Neural progenitor cell (in vitro differentiated cells): Measurements from ENCODE around the gene SUPT3H.

Experiments used
- EZH2 ChIP-seq: fragments of 200-600 bp; sonication (generic); IDR thresholded peaks from 2 replicates; pipeline ENCODE4 v1.6.1; 2017; ENCODE audit warnings: antibody characterized with exemption, mild to moderate bottlenecking, moderate library complexity
- EZH2phosphoT487 ChIP-seq: fragments of 200-600 bp; sonication (generic); IDR thresholded peaks from 2 replicates; pipeline ENCODE4 v1.6.1; 2017; ENCODE audit warnings: antibody characterized with exemption
- TF ChIP-seq, protein P1 (sequence below): fragments of 200-600 bp; sonication (generic); IDR thresholded peaks from 2 replicates; pipeline ENCODE4 v1.5.1; 2017; ENCODE audit warnings: antibody characterized with exemption, mild to moderate bottlenecking

DNA sequence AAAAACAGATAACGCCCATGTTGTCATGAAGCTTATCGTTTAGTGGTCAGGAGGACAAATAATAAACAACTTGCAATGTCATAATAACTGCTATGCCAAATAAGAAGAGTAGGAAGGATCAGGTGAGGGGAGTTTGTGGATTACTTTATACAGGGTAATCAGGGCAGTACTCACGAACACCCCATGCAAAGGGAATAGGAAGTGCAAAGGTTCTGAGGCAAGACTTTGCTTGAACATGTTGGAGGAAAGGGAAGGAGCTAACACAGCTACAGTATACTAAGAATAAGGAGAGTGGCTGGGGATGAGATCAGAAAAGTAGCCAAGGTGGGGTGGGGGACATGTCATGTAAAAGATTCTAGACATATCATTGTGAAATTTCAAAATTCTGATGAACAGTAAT lies 341.6 kb downstream of the SUPT3H start:
- TF ChIP-seq EZH2phosphoT487 (no peak), EZH2 (no peak)
- TF ChIP-seq, protein P1, sequence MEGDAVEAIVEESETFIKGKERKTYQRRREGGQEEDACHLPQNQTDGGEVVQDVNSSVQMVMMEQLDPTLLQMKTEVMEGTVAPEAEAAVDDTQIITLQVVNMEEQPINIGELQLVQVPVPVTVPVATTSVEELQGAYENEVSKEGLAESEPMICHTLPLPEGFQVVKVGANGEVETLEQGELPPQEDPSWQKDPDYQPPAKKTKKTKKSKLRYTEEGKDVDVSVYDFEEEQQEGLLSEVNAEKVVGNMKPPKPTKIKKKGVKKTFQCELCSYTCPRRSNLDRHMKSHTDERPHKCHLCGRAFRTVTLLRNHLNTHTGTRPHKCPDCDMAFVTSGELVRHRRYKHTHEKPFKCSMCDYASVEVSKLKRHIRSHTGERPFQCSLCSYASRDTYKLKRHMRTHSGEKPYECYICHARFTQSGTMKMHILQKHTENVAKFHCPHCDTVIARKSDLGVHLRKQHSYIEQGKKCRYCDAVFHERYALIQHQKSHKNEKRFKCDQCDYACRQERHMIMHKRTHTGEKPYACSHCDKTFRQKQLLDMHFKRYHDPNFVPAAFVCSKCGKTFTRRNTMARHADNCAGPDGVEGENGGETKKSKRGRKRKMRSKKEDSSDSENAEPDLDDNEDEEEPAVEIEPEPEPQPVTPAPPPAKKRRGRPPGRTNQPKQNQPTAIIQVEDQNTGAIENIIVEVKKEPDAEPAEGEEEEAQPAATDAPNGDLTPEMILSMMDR, result no peak
